Stimulated activated CD8-positive, alpha-beta memory T cell treated with anti-CD3 and anti-CD28 coated beads, Interleukin-7, amount 100 ng/mL, for 48 hours (primary cell): ENCODE results near the gene TRIM15.
"Not testable (repeated sequence)": the region's sequence is repeated elsewhere in the genome, so short reads cannot be mapped to it uniquely, and the experiment has no call there.

Source experiments
- DNase-seq, 2 donors: peaks; one replicate each; pipeline ENCODE4 v3.0.0-alpha.2; 2020; ENCODE audit warnings: low read depth in 1 of 2; ENCODE audit errors: extremely low read depth in 1 of 2

TRIM15 gene

DNA sequence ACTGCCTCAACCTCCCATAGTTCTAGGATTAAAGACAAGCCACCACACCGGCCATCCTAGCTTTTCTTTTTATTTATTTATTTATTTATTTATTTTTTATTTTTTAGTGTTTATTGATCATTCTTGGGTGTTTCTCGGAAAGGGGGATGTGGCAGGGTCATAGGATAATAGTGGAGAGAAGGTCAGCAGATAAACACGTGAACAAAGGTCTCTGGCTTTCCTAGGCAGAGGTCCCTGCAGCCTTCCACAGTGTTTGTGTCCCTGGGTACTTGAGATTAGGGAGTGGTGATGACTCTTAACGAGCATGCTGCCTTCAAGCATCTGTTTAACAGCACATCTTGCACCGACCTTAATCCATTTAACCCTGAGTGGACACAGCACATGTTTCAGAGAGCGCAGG, 58.0 kb downstream of the TRIM15 start:
- not testable (repeated sequence) for DNase-seq

DNA sequence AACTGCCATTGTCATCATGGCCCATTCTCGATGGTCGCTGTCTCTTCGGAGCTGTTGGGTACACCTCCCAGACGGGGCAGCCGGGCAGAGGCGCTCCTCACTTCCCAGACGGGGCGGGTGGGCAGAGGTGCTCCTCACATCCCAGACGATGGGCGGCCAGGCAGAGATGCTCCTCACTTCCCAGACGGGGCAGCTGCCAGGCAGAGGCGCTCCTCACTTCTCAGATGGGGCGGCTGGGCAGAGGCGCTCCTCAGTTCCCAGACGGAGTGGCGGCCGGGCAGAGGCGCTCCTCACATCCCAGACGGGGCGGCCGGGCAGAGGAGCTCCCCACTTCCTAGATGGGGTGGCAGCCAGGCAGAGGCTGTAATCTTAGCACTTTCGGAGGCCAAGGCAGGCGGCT, 58.6 kb downstream of the TRIM15 start:
- not testable (repeated sequence) for DNase-seq
